Sigmoid colon (tissue), 4 donors: ENCODE data around the gene GMEB2.

ENCODE experiments used
- CTCF ChIP-seq, 4 experiments: fragments of 450-650 bp in 3 of 4; fragments of 200-600 bp in 1 of 4; IDR thresholded peaks; one replicate each; pipeline ENCODE4 v1.5.1; 2016 to 2019; ENCODE audit warnings: antibody characterized with exemption in 4 of 4, mild to moderate bottlenecking in 3 of 4, moderate library complexity in 2 of 4
- POLR2A ChIP-seq, 2 donors: fragments of 450-650 bp; IDR thresholded peaks; one replicate each; pipeline ENCODE4 v1.6.1; 2016; ENCODE audit warnings: antibody characterized with exemption in 2 of 2, mild to moderate bottlenecking in 2 of 2, moderate library complexity in 2 of 2
- POLR2AphosphoS5 ChIP-seq, 4 donors: sonication (generic); formaldehyde crosslinking; IDR thresholded peaks; one replicate each; pipeline ENCODE4 v1.6.1; 2017; ENCODE audit warnings: antibody characterized with exemption in 4 of 4

GRCh38 chr20:63562461-63563224 lies 64.3 kb downstream of the GMEB2 start:
- TF ChIP-seq POLR2A (IDR thresholded peaks at IDR 0.05) (no peak), POLR2AphosphoS5 (IDR thresholded peaks at IDR 0.05) (no peak), CTCF (IDR thresholded peaks at IDR 0.05) (no peak)
